ENCODE results near the gene FYB2. TPM values are rescaled to one million over a fixed set of nuclear protein-coding genes. Genes with fewer than 3 reads are reported as not detected.
A peak's percentile ranks its signal among the peaks of the same experiment; 100 is the strongest.

FYB2 gene
- polyA plus RNA-seq, 1 donor, result 0.90 TPM

- no peak for DNase-seq
Measured at GRCh38 chr1:56834137-56834900, 15.1 kb upstream of the FYB2 start.

DNA sequence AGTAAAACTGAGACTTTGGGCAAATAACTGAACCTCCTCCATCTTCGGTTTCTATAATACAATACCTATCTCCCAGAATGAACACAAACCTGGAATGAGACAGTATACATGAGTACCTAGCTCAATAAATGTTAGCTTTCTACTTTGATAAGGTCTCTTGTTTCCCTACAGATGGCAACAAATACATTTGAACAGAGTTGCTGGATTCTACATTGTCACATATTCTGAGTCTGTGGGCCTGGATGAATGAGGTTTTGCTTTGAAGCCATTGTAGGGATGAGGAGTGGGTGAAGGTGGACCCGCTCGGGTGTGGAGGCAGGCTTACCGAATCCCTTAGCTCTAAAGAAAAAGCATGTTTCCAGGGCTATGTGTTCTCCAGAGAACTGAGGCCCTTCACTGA is 13.9 kb upstream of the FYB2 start:
- DNase-seq, result no peak

DNA sequence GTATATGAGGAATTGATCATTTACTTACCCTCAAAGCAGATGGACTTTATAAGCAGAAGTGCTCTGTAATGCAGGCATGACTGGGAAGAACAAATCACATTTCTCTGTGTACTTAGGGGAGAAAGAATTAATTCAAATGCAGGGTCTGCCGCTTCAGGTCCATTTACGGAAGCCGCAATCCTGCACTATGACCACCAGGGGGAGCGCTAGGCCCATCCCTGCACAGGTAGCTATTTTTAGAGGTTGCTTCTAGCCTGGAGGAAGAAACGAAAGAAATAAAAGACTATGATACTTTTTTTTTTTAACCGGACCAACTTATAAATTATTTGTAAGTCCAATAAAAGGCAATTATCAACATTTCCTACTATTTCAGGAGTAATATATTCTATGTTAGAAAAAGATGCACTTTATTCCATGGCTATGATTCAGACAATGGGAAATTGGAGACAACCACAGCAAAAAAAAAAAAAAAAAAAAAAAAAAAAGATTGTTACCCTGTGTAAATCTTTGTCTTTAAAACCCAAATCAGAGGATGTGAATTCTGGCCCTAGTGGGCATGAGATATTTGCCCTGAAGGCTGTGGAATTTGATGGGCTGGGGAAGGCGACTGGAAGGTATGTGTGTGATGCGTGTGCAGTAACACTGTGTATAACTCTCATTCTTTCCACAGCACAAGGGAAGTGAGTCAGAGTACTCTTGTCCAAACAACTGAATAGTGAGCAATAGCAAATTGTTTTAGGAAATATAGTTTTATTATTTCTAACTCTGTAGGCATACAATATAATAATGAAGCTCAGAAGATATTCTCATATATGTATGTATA is 12.9 kb upstream of the FYB2 start:
- peak; percentile 80 for DNase-seq

DNA sequence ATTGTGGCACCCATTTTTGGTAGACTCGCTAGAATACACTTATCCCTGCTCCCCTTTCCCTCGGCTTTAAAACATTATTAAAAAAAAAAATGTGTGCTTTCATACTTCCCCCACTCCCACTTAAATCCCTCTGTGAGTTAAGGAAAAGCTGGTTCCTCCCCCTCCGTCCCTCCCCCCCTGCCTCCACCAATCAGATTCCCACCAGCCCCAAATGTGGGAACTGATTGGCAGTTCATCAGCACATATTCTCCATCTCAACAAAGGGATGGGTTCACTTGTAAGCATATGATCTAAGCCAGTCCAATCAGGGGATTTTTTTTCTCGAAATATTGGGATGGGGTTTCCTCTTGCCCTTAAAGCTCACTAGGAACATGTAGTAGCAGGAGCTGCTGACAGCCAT is 10.8 kb upstream of the FYB2 start:
- no peak for DNase-seq

GRCh38 chr1:56827711-56828110 is 8.5 kb upstream of the FYB2 start:
- no peak for DNase-seq

- no peak for DNase-seq
Measured at GRCh38 chr1:56825436-56825835, 6.2 kb upstream of the FYB2 start.

- no peak for DNase-seq
Measured at GRCh38 chr1:56824938-56825337, 5.7 kb upstream of the FYB2 start.

DNA sequence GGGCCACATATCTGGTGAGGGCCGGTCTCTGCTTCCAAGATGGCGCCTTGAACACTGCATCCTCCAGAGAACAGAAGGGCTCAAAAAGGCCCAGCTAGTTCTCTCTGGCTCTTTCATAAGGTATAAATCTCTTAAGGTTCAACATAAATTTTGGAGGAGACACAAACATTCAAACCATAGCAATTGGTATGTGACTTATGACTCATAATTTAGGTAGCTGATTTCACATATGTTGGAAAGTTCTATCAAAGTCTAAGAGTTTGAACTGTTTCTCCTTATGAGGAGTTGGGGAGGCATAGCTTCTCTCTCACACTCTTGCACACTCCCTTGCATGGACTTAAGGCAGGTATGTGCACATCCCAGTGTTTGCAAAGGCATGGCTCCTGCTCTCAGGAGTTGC is 5.1 kb upstream of the FYB2 start:
- DNase-seq, result no peak

- no peak for DNase-seq
Measured at GRCh38 chr1:56821462-56821797, 2.2 kb upstream of the FYB2 start.

GRCh38 chr1:56820755-56821461 is 1.7 kb upstream of the FYB2 start:
- peak; percentile 66 for DNase-seq

DNA sequence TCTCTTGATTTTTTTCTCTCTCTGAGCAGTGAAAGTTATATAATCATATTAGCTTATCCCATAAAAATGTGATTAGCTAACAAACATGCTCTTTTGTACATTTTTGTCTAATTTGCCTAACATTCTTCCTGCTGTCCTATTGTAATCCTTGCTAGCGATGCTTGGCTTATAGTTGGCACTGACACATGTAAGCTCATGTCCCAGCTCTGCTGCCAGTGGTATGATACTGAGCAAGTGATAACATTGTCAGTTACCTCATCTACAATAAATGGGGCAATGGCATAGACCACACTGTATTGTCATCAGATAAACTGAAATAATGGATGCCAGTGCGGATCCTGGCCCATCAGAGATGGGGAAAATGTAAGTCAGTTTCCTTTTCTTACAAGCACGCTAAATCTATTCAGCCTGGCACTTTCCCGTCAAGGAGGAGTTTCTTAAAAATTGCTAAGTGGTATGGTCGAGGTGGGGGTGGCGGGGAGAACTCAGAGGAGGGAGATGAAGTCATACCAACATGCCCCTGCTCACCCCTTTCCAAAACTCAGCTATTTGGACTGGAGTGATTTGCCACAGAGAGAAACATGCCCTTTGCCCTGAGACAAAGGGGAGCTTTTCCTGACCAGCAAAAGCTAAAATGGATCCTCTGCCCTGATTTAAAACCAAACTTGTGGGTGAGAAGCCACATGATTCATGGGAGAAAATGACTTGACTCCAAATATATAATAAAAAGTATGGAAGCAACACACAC is 1.3 kb downstream of the FYB2 start:
- no peak for DNase-seq

- no peak for DNase-seq
Measured at GRCh38 chr1:56816909-56817308, 2.3 kb downstream of the FYB2 start.

- no peak for DNase-seq
Measured at GRCh38 chr1:56816264-56816663, 2.9 kb downstream of the FYB2 start.

DNA sequence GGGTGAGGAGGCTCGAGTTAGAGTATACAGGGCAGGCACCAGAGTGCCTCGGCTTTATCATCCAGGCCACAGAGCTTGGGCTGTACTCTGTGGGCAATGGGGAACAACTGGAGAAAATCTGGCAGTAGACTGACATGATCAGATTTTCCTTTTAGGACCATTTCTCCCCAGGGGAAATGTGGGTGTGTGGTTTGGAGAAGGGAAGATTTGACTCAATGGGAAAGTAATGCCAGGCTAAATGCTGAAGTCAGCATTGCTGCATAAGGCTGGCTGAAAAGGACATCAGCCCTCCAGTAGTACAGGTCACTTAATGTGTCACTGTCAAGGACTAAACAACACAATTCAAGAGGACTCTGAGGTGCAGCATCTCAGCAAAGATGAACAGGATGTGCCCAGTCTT is 5.0 kb downstream of the FYB2 start:
- DNase-seq, result no peak

DNA sequence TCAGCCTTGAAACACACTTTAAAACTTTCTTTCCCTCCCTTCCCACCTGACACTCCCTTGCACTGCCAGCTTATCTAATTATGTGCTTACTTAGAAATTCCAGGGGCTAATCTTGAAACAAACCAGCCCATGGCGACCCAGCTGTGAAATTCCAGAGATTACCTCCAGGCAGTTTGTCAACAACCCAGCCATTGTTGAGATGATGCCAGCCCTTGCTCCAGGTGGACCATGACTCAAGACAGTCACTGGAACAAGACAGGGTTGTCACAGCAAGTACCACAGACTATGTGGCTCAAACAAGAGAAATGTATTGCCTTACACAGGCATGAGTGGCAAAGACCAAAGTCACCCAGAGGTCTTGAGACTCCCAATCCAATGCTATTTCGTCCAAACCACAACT is 7.9 kb downstream of the FYB2 start:
- no peak for DNase-seq

DNA sequence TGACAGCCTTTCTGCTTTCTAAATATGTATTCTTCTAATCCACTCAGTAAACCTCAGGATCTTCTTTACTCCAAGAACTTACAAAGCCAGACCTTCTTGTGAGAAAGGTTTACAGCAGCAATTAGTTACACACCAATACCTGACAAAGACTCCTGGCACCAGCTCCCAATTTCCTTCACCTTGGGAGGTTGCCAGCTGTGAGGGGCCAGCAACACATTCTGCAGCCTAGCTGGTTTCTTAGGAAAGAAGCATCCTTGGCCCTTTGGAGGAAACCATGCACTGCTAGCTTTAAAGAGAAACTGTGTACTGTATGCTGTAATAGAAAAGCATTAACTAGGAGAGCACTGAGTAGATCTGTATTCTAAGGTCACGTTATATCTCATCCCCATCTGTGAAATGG is 10.8 kb downstream of the FYB2 start:
- DNase-seq, result no peak

- DNase-seq, result no peak
Measured at GRCh38 chr1:56806804-56807203, 12.4 kb downstream of the FYB2 start.

DNA sequence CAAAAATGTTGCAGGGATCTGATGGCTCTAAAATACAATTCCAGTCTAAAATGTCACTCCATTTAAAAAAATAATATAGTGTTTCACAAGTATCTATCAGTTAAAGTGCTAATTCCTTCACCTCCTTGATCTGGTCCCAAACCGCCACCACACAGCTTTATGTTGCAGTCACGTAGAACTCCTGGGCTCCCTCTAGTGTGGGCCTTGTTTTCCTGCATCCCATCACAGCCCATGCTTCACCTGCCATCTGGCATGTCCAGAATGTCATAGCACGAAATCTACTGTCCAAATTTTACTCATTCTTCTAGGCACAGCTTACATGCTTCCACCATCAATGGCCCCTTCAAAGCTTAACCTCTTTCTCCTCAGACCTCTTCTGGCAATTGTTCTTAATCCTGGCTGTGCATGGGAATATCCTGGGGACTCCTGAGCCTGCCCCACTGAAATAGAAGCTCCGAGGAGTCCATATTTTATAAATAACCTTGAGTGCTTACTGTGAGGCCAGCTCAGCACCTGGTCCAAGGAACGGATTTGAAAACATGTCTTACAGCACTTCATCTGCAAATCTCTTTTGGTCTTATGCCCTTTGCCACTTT is 15.5 kb downstream of the FYB2 start:
- no peak for DNase-seq

GRCh38 chr1:56799605-56800400 is 19.4 kb downstream of the FYB2 start:
- no peak for DNase-seq

DNA sequence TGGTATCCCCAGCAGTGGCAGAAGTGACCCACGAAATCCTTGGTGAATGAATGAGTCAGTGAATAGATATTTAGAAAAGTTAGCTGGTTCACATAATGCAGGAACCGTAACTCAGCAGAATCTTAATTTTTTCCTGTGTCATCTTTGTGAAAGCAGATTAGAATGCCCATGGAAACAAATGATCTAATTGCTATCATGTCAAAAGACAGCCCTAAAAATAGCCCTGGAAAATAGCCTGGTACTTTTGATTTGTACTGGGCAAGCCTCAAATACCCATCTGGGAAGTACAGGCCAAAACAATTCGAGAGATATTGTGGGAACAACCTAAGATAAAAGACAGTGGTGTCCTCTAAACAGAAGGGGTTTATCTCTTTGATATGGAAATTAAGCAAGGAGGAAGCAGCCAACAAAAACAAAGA is 21.1 kb downstream of the FYB2 start:
- DNase-seq, result no peak

DNA sequence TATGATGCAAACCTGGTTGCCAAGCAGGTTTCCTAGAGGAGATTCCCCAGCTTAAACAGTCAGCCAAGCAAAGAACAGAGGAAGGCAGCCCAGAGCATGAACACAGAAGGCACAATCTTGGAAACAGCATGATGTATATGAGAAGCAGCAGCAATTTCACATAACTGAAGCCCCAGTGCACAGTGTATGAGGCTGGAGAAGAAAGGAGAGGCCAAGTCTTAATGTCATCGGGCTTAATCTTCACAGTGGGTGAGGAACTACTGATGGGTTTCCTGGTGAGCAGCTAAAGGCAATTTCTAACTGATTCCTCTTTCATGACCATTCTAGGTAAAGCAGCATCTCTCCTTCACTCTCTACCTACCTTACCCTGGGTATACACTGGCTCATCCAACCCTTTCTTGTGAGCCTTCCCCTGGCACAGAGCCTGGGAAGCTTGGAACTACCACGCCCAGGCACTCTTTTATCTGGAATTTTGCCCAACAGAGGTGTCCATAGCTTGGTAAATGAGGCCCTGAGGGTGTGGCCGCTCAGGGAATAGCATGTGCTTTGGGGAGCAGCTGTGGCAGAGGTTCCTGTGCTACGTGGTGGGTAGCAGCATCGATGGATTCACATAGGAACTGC is 22.0 kb downstream of the FYB2 start:
- DNase-seq, result no peak

All from left kidney (tissue), 2 donors.